Ovary (tissue), 3 donors: ENCODE results near the gene URM1.

Experiments
- CTCF ChIP-seq, 3 donors: fragments of 450-650 bp in 2 of 3; fragments of 200-600 bp in 1 of 3; IDR thresholded peaks; one replicate each; pipeline versions ENCODE4 v1.5.1 to v1.8.0; 2016 to 2022; ENCODE audit warnings: antibody characterized with exemption in 3 of 3, mild to moderate bottlenecking in 1 of 3
- POLR2A ChIP-seq: fragments of 450-650 bp; IDR thresholded peaks from one replicate; pipeline ENCODE4 v1.6.1; 2017; ENCODE audit warnings: antibody characterized with exemption, mild to moderate bottlenecking, moderate library complexity
- donor health status: DM: no; HTN: no; CAD: no.

GRCh38 chr9:128409978-128410377 is 38.8 kb downstream of the URM1 start:
- no peak for TF ChIP-seq CTCF (IDR thresholded peaks at IDR 0.05)
- no peak for TF ChIP-seq POLR2A
